Globus pallidus (tissue), 1 donor: ENCODE measurements around the gene CRB1.
"Not testable (repeated sequence)": the region's sequence is repeated elsewhere in the genome, so short reads cannot be mapped to it uniquely, and the experiment has no call there.

ENCODE experiments used
- DNase-seq: peaks from one replicate; pipeline ENCODE4 v3.0.0-alpha.2; 2015; ENCODE audit warnings: low spot score

The CRB1 gene

DNA sequence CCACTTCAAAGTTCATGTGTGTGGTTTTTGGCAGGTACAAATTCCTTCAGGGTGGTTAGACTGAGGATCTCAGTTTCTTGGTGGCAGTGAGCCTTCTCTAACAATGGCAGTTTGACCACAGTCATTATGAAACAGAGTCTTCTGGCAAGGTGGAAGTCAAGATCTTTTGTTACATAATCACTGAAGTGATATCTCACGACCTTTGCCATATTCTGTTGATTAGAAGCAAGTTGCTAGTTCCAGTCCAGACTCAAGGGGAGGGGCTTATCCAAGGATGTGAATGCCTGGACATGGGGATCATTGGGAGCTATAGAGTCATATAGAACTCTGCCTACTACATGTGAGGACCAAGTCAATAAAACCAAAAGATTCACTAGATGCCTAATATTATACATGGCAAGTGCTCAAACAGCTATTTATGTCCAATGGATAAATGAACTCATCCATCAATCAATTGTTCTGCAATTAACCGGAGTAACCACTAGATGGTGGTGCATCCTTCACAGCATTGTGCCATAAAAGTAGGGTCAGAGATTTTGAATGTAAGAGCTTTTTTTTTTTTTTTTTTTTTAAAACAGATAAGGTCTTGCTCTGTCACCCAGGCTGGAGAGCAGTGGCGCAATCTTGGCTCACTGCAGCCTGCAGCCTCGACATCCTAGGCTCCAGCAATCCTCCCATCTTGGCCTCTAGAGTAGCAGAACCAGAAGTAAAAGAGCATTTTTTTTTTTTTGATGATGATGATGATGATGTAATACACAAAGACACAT, 131.9 kb downstream of the CRB1 start:
- no peak for DNase-seq

DNA sequence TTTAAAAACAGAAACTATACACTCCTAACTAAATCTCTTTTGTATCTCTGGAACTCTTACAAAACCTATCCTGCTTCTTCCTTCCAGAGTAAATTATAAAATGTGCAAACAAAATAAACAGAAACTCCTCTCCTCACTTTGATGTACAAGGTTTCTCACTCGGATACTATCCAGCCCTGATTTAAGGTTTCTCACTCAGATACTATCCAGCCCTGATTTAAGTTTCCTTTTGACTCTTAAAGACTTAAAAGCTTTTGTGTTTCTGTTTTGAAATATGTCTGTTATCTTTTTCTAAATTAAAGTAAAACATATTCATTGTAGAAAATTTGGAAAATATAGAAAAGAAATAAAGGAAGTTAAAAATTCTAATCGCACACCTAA, 132.5 kb downstream of the CRB1 start:
- no peak for DNase-seq

GRCh38 chr1:197402189-197402588, 134.1 kb downstream of the CRB1 start:
- no peak for DNase-seq

GRCh38 chr1:197404774-197405173, 136.7 kb downstream of the CRB1 start:
- DNase-seq: not testable (repeated sequence)

DNA sequence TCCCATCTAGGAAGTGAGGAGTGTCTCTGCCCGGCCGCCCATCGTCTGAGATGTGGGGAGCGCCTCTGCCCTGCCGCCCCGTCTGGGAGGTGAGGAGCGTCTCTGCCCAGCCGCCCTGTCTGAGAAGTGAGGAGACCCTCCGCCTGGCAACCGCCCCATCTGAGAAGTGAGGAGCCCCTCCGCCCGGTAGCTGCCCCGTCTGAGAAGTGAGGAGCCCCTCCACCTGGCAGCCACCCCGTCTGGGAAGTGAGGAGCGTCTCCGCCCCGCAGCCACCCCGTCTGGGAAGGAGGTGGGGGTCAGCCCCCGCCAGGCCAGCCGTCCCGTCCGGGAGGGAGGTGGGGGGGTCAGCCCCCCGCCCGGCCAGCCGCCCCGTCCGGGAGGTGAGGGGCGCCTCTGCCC, 137.6 kb downstream of the CRB1 start:
- not testable (repeated sequence) for DNase-seq

DNA sequence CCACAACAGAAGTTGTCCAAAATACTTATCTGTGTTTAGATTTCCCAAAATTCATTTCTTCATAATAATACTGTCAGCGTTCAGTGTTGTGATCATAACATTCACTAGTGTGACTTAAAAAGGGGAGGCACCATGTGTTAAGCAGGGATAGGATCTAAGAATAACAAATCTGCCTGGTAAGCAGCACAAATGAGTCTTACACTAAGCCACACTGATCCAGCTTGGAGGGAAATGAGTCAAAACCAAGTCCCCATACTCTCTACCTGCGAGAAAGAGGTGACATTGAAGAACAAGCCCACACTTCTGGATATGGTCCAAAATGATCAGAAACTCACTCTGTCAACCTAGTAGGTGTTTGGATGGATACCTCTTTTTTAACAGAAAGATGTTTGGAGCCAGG, 145.5 kb downstream of the CRB1 start:
- DNase-seq: no peak

DNA sequence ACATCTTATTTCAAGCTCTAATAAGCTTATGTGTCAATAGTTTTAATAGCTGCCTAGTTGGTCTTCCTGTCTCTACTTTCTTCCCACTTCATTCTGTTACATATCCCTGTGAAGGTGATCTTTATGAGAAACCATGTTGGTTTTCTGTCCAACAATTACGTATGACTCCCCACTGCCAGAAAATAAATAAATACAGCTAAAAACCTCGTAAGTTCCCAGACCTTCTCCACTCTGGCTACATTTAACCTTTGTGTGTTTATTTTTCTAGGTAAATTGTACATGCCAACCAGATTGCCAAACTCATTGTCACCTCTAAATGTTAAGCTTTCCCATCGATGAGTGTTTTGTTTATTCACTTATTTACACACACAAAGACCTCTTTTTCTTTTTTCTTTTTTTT, 147.2 kb downstream of the CRB1 start:
- DNase-seq: no peak

DNA sequence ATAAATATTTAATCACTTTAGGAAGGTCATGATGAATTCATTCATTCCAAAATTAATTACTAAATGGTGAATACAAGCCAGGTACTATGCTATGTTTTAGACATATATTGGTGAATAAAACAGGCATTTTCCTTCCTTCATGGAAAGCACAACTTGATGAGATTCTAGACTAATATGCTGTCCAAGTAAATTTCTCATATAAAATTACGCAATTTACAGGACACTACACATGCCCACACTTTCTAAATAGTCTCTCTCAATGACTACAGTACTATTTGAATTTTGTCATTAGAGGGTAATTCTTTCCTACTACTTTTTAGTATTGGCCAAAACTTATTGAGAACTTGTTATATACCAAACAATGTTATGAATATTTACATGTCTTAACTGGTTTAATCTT, 150.6 kb downstream of the CRB1 start:
- DNase-seq: no peak

- DNase-seq: no peak
Observed at GRCh38 chr1:197422993-197423392, 154.9 kb downstream of the CRB1 start.

DNA sequence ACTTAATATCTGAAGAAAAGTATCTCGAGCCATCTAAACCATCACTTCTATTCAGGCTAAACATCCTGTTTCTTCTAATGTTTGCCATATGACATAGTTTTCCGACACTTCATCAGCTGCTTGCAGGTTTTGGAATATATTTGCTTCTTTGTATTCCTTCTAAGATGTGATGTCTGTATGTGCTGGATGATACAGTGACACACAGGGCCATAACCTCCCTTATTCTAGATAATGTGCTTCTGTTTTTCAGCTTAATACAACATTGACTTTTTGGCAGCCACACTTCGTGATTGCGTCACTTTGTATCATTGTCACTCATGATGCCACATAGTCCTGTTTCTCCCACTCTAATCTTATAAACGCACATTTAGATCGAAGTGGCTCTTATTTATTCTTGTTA, 156.3 kb downstream of the CRB1 start:
- no peak for DNase-seq

DNA sequence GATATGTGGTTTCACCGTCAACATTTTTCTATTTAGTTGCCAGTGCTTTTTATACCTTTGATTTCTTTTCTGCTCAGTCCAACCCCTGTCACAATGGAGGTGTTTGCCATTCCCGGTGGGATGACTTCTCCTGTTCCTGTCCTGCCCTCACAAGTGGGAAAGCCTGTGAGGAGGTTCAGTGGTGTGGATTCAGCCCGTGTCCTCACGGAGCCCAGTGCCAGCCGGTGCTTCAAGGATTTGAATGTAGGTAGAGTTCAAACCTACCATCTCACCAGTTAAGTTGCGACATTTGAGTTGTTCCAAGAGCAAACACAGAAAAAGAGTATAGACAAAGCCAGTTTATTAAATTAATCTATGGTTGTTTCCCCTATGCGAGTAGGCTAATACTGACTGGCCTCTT, 161.3 kb downstream of the CRB1 start:
- no peak for DNase-seq

DNA sequence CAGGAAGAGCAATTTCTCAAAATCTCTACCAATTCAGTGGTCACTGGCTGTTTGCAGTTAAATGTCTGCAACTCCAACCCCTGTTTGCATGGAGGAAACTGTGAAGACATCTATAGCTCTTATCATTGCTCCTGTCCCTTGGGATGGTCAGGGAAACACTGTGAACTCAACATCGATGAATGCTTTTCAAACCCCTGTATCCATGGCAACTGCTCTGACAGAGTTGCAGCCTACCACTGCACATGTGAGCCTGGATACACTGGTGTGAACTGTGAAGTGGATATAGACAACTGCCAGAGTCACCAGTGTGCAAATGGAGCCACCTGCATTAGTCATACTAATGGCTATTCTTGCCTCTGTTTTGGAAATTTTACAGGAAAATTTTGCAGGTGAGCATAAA, 167.2 kb downstream of the CRB1 start:
- DNase-seq: no peak

DNA sequence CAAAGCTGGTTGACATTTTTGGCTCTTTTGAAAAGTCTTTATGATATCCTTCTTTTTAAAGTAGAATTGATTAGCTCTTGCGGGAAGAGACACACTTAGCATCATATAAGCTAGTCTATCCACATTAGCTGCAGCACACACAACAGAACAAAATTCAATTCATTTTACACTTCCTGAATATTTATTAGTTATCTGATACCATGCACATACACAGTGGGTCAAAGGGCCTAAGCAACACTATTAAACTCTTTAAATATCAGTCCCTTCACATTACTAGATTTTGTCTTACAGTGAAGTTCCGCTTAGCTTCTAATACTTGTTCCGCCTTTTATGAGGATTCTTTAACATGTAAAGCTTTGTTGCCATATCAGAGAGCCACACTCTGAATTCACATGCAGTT, 169.5 kb downstream of the CRB1 start:
- no peak for DNase-seq

DNA sequence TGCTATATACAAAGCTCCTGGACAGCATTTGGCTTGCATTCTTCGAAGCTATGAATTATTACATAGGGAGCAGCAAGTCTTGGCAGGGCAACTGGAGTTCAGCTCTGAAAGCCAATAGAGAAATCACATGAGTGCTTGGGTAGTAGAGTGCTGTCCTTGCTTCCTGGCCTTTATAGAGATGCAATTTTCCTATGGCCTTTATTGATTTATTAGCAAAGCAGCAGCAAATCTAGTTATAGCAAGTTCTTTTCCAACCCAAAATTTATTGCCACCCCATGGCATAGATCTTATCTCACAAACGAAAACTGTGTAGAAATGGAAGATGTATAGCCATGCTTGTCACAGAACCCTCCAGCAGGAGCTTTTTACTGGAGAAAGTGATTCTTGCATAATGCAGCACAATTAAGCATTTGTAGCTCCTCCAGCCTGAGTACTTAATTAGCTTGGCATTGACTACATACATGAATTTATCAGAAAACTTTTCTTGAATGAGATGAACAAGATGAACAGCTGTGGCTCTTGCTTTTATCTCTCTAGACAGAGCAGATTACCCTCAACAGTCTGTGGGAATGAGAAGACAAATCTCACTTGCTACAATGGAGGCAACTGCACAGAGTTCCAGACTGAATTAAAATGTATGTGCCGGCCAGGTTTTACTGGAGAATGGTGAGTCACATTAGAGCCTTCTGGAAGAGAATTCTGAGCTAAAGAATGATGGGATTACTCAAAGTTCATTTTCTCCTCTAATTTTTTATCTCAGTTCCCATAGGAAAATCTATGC, 170.1 kb downstream of the CRB1 start:
- DNase-seq: no peak

DNA sequence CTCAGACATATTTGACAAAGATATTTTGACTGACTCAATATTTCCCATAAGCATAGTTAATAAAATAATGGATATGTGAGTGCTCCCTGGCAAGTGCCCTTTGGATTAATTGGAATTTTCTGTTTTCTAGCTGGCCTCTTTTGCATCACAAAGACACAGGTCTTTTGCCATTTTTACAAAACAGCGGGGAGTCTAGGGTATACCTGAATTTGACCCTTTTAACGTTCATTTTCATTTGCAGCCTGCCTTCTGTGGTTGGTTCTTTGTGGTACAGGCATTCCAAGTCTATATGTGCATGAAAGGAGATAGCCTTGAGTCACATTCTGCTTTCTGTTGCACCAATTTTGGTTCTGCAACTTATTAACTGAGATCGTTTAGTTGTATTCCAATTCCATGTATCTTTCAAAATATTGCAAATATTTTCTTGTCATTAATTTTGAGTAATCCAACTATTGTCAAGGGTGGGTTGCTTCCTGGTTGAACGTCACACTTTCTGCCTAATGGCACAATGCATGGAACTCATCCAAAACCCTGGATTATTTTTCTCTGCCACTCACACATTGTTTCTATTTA, 171.7 kb downstream of the CRB1 start:
- DNase-seq: no peak

DNA sequence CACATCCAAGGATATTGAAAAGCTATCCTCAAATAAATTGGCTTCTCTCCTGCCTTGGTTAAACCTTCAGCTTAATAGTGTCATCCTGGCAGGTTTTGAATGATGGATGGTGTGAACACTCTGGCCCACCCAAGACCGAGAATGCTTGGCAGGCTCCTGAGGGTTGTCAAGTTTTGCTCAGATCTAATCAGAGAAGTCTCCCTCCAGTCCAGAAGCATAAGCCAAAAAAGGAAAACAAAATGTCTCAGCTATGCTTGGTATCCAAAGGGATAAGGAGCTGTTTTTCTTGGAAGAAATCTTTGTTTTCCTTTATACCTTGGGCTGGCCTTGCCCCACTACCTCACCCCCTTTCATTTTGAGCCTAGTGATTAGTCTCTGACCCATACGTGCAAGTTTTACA, 172.7 kb downstream of the CRB1 start:
- DNase-seq: no peak

GRCh38 chr1:197441999-197442414, 174.0 kb downstream of the CRB1 start:
- no peak for DNase-seq

GRCh38 chr1:197444755-197445154, 176.7 kb downstream of the CRB1 start:
- DNase-seq: no peak

GRCh38 chr1:197448121-197448779, 180.2 kb downstream of the CRB1 start:
- DNase-seq: no peak

DNA sequence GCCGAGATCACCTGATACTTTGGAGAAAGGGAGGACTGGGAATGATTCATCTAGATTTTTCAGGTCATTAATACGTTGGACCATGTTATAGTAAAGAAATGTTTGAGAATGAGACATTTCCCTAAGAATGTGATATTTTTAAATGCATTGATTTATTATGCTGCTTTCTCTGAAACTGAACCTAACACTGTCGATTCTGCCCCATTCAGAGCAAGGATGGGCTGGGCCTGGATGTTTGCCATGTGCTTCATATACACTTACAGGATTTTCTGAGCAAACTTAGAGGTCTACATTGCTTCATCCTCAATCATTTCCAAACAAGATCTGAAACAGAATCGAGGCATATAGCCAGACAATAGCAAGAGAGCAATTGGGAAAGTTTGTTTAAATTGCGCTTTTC, 183.3 kb downstream of the CRB1 start:
- DNase-seq: no peak

- DNase-seq: no peak
Observed at GRCh38 chr1:197453376-197454058, 185.5 kb downstream of the CRB1 start.

DNA sequence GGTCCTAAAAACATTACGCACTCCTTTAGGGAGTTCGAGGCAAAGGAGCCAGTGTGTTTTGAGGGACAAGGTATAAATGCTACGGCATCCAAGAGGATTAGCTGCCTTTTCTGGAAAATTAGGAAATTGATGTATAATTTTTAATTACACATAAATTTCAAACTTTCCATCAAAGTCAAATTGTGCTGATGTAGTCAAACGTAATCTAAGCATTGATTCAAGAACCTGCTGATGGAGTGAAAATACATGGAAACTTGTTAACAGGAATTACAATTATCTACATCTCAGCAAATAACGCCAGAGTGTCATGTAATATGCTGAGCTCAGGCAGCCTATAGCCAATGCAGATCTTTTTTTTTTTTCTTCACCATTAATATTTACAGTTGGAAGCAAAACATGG, 194.5 kb downstream of the CRB1 start:
- DNase-seq: no peak
